ENCODE measurements around the gene CALCOCO1. TPM values are rescaled to one million over a fixed set of nuclear protein-coding genes. Genes with fewer than 3 reads are reported as not detected.

Gene CALCOCO1
- total and polyA plus RNA-seq, 2 of the 13 experiments (the other 11 are each of a cell fraction or from before 2014, with no cell fraction given) = 7.7 to 47.7 TPM

GRCh38 chr12:53751336-53752191, 24.3 kb upstream of the CALCOCO1 start, which contains the start of gene CISTR:
CISTR (minus strand) TSS chr12:53751979.
- Histone ChIP-seq H3K27me3 (ENCODE audit: control insufficient read depth in 1 of 2, insufficient read depth in 2 of 2, low read length in 2 of 2) (peaks cover 9 to 93% of the 10 kb centered on the region in 2 experiments; a peak in 4 of 5 replicates), H3K4me3 (replicated peaks in 1 of 3; ENCODE audit: insufficient read depth in 1 of 3, low read depth in 2 of 3, low read length in 3 of 3) (peak within 1 kb of the TSS; percentile 38 to 73 (median 45)), H3K9me3 (ENCODE audit: low read length) (no peaks in the 10 kb centered on the region), H3K9ac (ENCODE audit: insufficient read depth, low read depth, low read length) (no peak within 1 kb of the TSS), H3K79me2 (ENCODE audit: insufficient read depth, low read length) (no peaks in the 10 kb centered on the region), H3K4me1 (ENCODE audit: insufficient read depth, low read length) (peaks cover 18% of the 10 kb centered on the region), H3K27ac (ENCODE audit: extremely low read length, insufficient read depth, low read length) (no peak within 1 kb of the TSS), H4K20me1 (ENCODE audit: insufficient read depth, low read length) (no peaks in the 10 kb centered on the region), H3K36me3 (replicated peaks in 1 of 2; ENCODE audit: control insufficient read depth in 1 of 2, insufficient read depth in 2 of 2, low read length in 2 of 2) (no peaks in the 10 kb centered on the region), H2AFZ (ENCODE audit: low read length) (no peak within 1 kb of the TSS), H3K4me2 (ENCODE audit: low read depth, low read length) (peak within 1 kb of the TSS; percentile 87)
- ChIA-PET CTCF (ENCODE audit: low intra/inter-chr PET ratio, low total read pairs) (no interaction called here), POLR2A (no interaction called here)
- FAIRE-seq (no peak), ATAC-seq (peak; percentile 35), DNase-seq (ENCODE audit: low spot score) (no peak)
- BruUV-seq (replicated peaks) = no TSS peak
- in situ Hi-C loops (cut with HindIII; ENCODE audit: extremely low pct_ligation_motif_present, low pct_unique_long_range_greater_than_20kb) (loop anchor here (10.0 kb wide), 1 partner anchor 463 kb away; no protein-coding TSS in a partner anchor), intact Hi-C loops (cut with micrococcal nuclease; ENCODE audit: unreplicated experiment) (no loop called here)
- 3% methylated on average over 48 of the region's 76 CpGs for WGBS (ENCODE audit: low lambda C conversion rate)
- TF ChIP-seq PHB2 (IDR thresholded peaks at IDR 0.05; ENCODE audit: partially characterized antibody) (no peak), PHF8 (CRISPR knock-in tag; IDR thresholded peaks at IDR 0.05) (0 out of 2 replicates have a peak, but pooled peaks have one; percentile 31), ZNF777 (CRISPR knock-in tag; IDR thresholded peaks at IDR 0.05) (peak; percentile 62), ZNF205 (CRISPR knock-in tag; IDR thresholded peaks at IDR 0.05) (peak; percentile 32; the same call in 1 of the 2 replicates), ZNF687 (CRISPR knock-in tag; IDR thresholded peaks at IDR 0.05) (peak; percentile 54; the same call in 1 of the 2 replicates), HNRNPK (IDR thresholded peaks at IDR 0.05; ENCODE audit: low read depth, low read length, poor library complexity, severe bottlenecking) (peak; percentile 19), ZNF333 (CRISPR knock-in tag; IDR thresholded peaks at IDR 0.05; ENCODE audit: borderline replicate concordance) (0 out of 2 replicates have a peak, but pooled peaks have one; percentile 20), ETS1 (CRISPR knock-in tag; IDR thresholded peaks at IDR 0.05) (no peak), ZMYM4 (CRISPR knock-in tag; IDR thresholded peaks at IDR 0.05) (0 out of 2 replicates have a peak, but pooled peaks have one; percentile 19), ZNF142 (CRISPR knock-in tag; IDR thresholded peaks at IDR 0.05) (peak; percentile 77; the same call in 1 of the 2 replicates)

Data from HepG2 (cell line).